ENCODE measurements around the gene LCN1. TPM values are rescaled to one million over a fixed set of nuclear protein-coding genes. Genes with fewer than 3 reads are reported as not detected.

The LCN1 gene
- total and polyA plus RNA-seq, 10 donors, result 0.09 TPM; not detected in 9

- Histone ChIP-seq H3K9me3 (no peaks in the 10 kb centered on the region), H3K27ac (no peak overlapping the region), H3K36me3 (no peaks in the 10 kb centered on the region), H3K27me3 (replicated peaks in 1 of 7) (peaks cover 0 to 43% (median 0%) of the 10 kb centered on the region in 7 donors), H3K4me3 (no peak overlapping the region), H3K4me1 (no peaks in the 10 kb centered on the region)
- intact Hi-C loops (cut with DNase I; ENCODE audit: low total_unique reads), result no loop called here
- no peak for TF ChIP-seq POLR2A (IDR thresholded peaks at IDR 0.05)
- no peak for TF ChIP-seq POLR2AphosphoS5 (IDR thresholded peaks at IDR 0.05)
- no peak for TF ChIP-seq CTCF (IDR thresholded peaks at IDR 0.05 in 8 of 11, conservative IDR thresholded peaks at IDR 0.05 in 3 of 11)
- DNase-seq, result peak; percentile 51
- 93 to 96% (median 96%) methylated on average over 24 of the region's 24 CpGs for WGBS, 5 donors
Observed at GRCh38 chr9:135517407-135517822, 3.8 kb upstream of the LCN1 start.

GRCh38 chr9:135519179-135519971, 1.9 kb upstream of the LCN1 start:
- H3K4me3 ChIP-seq, result no peak overlapping the region
- intact Hi-C loops (cut with DNase I; ENCODE audit: low total_unique reads), result no loop called here
- H3K36me3 ChIP-seq, result no peaks in the 10 kb centered on the region
- H3K4me1 ChIP-seq, result peaks cover 0 to 9% (median 0%) of the 10 kb centered on the region in 6 donors
- no peak for TF ChIP-seq CTCF (IDR thresholded peaks at IDR 0.05 in 8 of 11, conservative IDR thresholded peaks at IDR 0.05 in 3 of 11)
- no peak for TF ChIP-seq POLR2AphosphoS5 (IDR thresholded peaks at IDR 0.05)
- TF ChIP-seq POLR2A (IDR thresholded peaks at IDR 0.05), result no peak
- DNase-seq, result no peak
- WGBS, 5 donors, result 90 to 95% (median 92%) methylated on average over 10 of the region's 10 CpGs
- H3K27me3 ChIP-seq (replicated peaks in 1 of 7), result peaks cover 0 to 63% (median 5%) of the 10 kb centered on the region in 7 donors
- no peaks in the 10 kb centered on the region for H3K9me3 ChIP-seq
- no peak overlapping the region for H3K27ac ChIP-seq

GRCh38 chr9:135521608-135522095, 412 bp downstream of the LCN1 start:
- 78 to 92% (median 83%) methylated on average over 10 to 11 of the region's 11 CpGs for WGBS, 5 donors
- intact Hi-C loops (cut with DNase I; ENCODE audit: low total_unique reads), result no loop called here
- DNase-seq, result no peak

More at GRCh38 chr9:135521608-135522095, 412 bp downstream of the LCN1 start:
- peaks cover 0 to 63% (median 5%) of the 10 kb centered on the region in 7 donors for H3K27me3 ChIP-seq (replicated peaks in 1 of 7)
- H3K27ac ChIP-seq, result no peak overlapping the region
- peaks cover 0 to 9% (median 0%) of the 10 kb centered on the region in 6 donors for H3K4me1 ChIP-seq
- no peak overlapping the region for H3K4me3 ChIP-seq
- no peaks in the 10 kb centered on the region for H3K9me3 ChIP-seq
- H3K36me3 ChIP-seq, result no peaks in the 10 kb centered on the region
- TF ChIP-seq POLR2A (IDR thresholded peaks at IDR 0.05), result no peak
- TF ChIP-seq POLR2AphosphoS5 (IDR thresholded peaks at IDR 0.05), result no peak
- TF ChIP-seq CTCF (IDR thresholded peaks at IDR 0.05 in 8 of 11, conservative IDR thresholded peaks at IDR 0.05 in 3 of 11), result no peak
